Astrocyte (in vitro differentiated cells and primary cell): ENCODE measurements around the gene RAP1GAP.

Experiments used
- CTCF ChIP-seq: IDR thresholded peaks from 2 replicates; pipeline ENCODE4 v1.5.1; 2011; ENCODE audit warnings: low read depth, mild to moderate bottlenecking, inconsistent platforms, low read length, moderate library complexity; ENCODE audit not compliant: insufficient read depth
- EZH2 ChIP-seq: IDR thresholded peaks from 2 replicates; pipeline ENCODE4 v1.6.1; 2012; ENCODE audit warnings: mild to moderate bottlenecking, low read length, inconsistent platforms; ENCODE audit not compliant: insufficient read depth

DNA sequence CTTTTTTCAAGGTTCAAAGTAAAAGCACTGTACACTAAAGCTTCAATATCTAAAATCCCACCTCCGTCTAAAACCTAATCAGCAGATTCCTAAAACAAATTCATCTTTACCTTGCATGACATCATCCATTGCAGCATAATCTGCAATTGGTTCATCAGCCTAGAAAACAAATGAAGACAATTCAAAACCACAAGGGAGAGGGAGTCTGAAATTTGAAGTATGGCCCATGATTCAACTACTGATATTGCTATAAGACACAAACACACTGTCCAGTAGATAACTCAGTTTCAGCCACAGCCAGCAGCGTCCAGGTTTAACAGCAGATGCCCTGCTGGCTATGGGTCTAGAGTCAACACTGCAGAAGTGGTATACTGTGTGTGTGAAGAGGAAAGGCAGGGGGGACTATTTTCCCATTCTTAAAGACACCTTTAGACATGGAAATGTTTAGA lies 17.9 kb upstream of the RAP1GAP start:
- TF ChIP-seq CTCF (no peak), EZH2 (no peak)
